ENCODE data around the gene RNF220. TPM values are rescaled to one million over a fixed set of nuclear protein-coding genes. Genes with fewer than 3 reads are reported as not detected.

Gene RNF220
- total and polyA plus RNA-seq, 2 of the 4 experiments (the other 2 are of a cell fraction), result 71.8 to 77.1 TPM

- no peak overlapping the region for H3K14ac ChIP-seq (replicated peaks; ENCODE audit: low read depth, low read length)
- no peak for DNase-seq
- no CpG with 5 or more reads among the region's 2 CpGs for WGBS, 2 experiments (ENCODE audit: extremely low coverage in 2 of 2, insufficient read length in 1 of 2)
- no peak overlapping the region for H3K4me2 ChIP-seq (ENCODE audit: low read depth, low read length)
- TF ChIP-seq POLR2A (IDR thresholded peaks at IDR 0.05; ENCODE audit: low read depth, low read length) (no peak), RAD21 (IDR thresholded peaks at IDR 0.05; ENCODE audit: low read length) (no peak), CHD1 (IDR thresholded peaks at IDR 0.05; ENCODE audit: low read depth, low read length) (no peak), MAZ (IDR thresholded peaks at IDR 0.05; ENCODE audit: borderline replicate concordance, low read depth, low read length) (no peak), MXI1 (IDR thresholded peaks at IDR 0.05; ENCODE audit: borderline replicate concordance, low read depth, low read length) (no peak), CTCF (conservative IDR thresholded peaks at IDR 0.05; ENCODE audit: low read depth, low read length) (no peak), MAFK (IDR thresholded peaks at IDR 0.05; ENCODE audit: low read depth, low read length) (no peak), SMC3 (IDR thresholded peaks at IDR 0.05; ENCODE audit: low read depth, low read length) (no peak), BHLHE40 (IDR thresholded peaks at IDR 0.05; ENCODE audit: low read depth, low read length) (no peak)
- TF ChIP-seq, protein P1, sequence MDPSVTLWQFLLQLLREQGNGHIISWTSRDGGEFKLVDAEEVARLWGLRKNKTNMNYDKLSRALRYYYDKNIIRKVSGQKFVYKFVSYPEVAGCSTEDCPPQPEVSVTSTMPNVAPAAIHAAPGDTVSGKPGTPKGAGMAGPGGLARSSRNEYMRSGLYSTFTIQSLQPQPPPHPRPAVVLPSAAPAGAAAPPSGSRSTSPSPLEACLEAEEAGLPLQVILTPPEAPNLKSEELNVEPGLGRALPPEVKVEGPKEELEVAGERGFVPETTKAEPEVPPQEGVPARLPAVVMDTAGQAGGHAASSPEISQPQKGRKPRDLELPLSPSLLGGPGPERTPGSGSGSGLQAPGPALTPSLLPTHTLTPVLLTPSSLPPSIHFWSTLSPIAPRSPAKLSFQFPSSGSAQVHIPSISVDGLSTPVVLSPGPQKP (IDR thresholded peaks at IDR 0.05; ENCODE audit: borderline replicate concordance, low read depth, low read length), result no peak
- TF ChIP-seq, protein P2, sequence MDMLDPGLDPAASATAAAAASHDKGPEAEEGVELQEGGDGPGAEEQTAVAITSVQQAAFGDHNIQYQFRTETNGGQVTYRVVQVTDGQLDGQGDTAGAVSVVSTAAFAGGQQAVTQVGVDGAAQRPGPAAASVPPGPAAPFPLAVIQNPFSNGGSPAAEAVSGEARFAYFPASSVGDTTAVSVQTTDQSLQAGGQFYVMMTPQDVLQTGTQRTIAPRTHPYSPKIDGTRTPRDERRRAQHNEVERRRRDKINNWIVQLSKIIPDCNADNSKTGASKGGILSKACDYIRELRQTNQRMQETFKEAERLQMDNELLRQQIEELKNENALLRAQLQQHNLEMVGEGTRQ (IDR thresholded peaks at IDR 0.05; ENCODE audit: low read depth, low read length), result no peak
- ATAC-seq (ENCODE audit: low read depth), result no peak
- intact Hi-C loops (cut with micrococcal nuclease), result no loop called here
- H3K36me3 ChIP-seq (ENCODE audit: control insufficient read depth, insufficient read depth, low read length), result no peaks in the 10 kb centered on the region
- ChIA-PET POLR2A (ENCODE audit: unreplicated experiment) (no interaction called here), CTCF (no interaction called here)
- no peak overlapping the region for H2BK15ac ChIP-seq (ENCODE audit: low read depth, low read length)
- no peak overlapping the region for H3K27ac ChIP-seq (ENCODE audit: insufficient read depth, low read length)
- no peaks in the 10 kb centered on the region for H3K79me1 ChIP-seq (ENCODE audit: low read depth in 1 of 2, low read length in 2 of 2)
- H4K20me1 ChIP-seq (ENCODE audit: insufficient read depth, low read length), result no peaks in the 10 kb centered on the region
- H3K4ac ChIP-seq (ENCODE audit: low read depth, low read length), result no peak overlapping the region
- H4K8ac ChIP-seq (ENCODE audit: low read depth in 2 of 2, low read length in 2 of 2), result no peak overlapping the region
- no peak overlapping the region for H2AFZ ChIP-seq (replicated peaks; ENCODE audit: low read length, poor library complexity)
- dilution Hi-C loops (cut with HindIII; ENCODE audit: low sequenced_read_pairs, unreplicated experiment), result no loop called here
- no peak overlapping the region for H4K91ac ChIP-seq (ENCODE audit: insufficient read depth, low read depth, low read length)
- no peak overlapping the region for H3K56ac ChIP-seq (ENCODE audit: extremely low read depth, insufficient read depth, low read length)
- H2BK5ac ChIP-seq (ENCODE audit: low read depth, low read length, poor library complexity, severe bottlenecking), result no peak overlapping the region
- H3K9ac ChIP-seq (ENCODE audit: low read depth, low read length), result no peak overlapping the region
- H3K9me1 ChIP-seq (ENCODE audit: insufficient read depth, low read length), result no peaks in the 10 kb centered on the region
- H2BK20ac ChIP-seq (ENCODE audit: low read depth, low read length), result no peak overlapping the region
- H3K9me3 ChIP-seq (ENCODE audit: control insufficient read depth, insufficient read depth, low read length), result no peaks in the 10 kb centered on the region
- H3K18ac ChIP-seq (ENCODE audit: low read depth, low read length), result no peak overlapping the region
- H2BK120ac ChIP-seq (ENCODE audit: low read depth, low read length), result no peak overlapping the region
- H2AK5ac ChIP-seq (ENCODE audit: low read depth, low read length), result no peak overlapping the region
- in situ Hi-C loops (cut with MboI; ENCODE audit: low sequenced_read_pairs), result no loop called here
- H3K23ac ChIP-seq (ENCODE audit: low read depth, low read length), result no peak overlapping the region
- no peak overlapping the region for H4K5ac ChIP-seq (ENCODE audit: low read depth, low read length)
- H3K4me1 ChIP-seq (ENCODE audit: control insufficient read depth, insufficient read depth, low read length), result no peaks in the 10 kb centered on the region
- peaks cover 19% of the 10 kb centered on the region for H3K27me3 ChIP-seq (ENCODE audit: control insufficient read depth, insufficient read depth, low read length)
- BruUV-seq (replicated peaks), result no TSS peak
- no peak overlapping the region for H3K4me3 ChIP-seq (ENCODE audit: insufficient read depth, low read depth, low read length)
- no peak overlapping the region for H2AK9ac ChIP-seq (replicated peaks; ENCODE audit: low read depth, low read length, poor library complexity)
These were observed 288.1 kb downstream of the RNF220 start for GRCh38 chr1:44693159-44693558.
